ENCODE data around the gene RGS11.

RGS11 gene

DNA sequence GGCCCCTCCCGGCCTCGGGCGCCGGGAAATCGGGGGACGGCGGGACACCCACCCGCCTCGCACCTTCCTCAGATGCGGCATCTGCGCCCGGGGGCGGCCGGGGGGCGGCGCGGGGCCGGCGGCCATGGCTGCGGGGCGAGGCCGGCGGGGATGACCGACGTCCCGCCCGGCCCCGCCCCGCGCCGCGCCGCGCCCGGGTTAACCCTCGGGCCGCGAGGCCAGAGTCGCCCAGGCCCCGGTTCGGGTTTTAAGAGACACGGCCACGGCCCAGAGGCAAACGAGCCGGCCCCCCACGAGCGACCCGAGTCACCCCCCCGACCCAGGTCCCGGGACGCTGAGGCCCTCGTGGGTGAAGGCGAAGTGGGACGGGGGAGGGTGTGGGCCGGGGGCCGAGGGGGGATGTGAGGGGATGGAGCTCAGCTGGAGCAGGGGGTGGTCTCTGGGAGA, at the start of gene RGS11:
Gene RGS11, minus strand, starts transcription at position 159 of the 447 bp plus-strand sequence. Its CDS starts 33 bp downstream, at position 126.
- no peak for DNase-seq

- DNase-seq, result no peak
Measured at GRCh38 chr16:324451-325334, 48.9 kb upstream of the RGS11 start.

GRCh38 chr16:324201-324450, 48.4 kb upstream of the RGS11 start:
- no peak for DNase-seq

- no peak for DNase-seq
Measured at GRCh38 chr16:322476-323143, 46.9 kb upstream of the RGS11 start.

- no peak for DNase-seq
Measured at GRCh38 chr16:321532-321931, 45.8 kb upstream of the RGS11 start.

DNA sequence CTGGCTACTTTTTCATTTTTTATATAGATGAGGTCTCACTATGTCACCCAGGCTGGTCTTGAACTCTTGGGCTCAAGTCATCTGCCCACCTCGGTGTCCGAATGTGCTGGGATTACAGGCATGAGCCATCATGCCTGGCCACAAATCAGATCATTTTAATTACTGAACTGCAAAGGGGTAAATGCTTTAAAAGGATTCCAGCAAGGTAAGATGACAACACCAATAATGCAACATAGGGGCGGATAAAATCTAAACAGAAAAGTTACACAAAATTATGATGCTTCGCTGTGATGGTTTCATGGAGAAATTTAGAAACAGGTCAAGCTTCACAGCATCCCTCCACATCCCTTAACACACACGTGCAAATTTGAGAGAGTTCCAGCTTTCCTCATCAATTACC, 44.5 kb upstream of the RGS11 start:
- DNase-seq, result no peak

- no peak for DNase-seq
Measured at GRCh38 chr16:318628-319027, 42.9 kb upstream of the RGS11 start.

DNA sequence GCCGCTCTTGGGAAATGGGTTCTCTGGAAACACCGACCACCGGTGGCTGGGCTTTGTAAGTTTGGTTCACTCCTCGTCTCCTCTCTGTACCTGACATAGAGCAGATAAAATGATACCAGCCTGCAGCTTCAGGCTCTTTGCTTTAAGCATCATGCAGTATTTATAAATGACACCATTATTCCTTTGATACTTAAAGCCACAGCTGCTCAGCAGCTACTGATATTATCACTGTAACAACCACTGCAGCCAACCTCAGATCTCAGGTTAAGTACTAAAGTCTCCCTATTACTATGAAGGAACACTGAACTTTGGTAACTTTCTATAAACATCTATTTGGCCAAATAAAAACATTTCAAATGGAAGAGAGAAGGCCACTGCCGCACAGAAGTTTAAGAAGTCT, 41.8 kb upstream of the RGS11 start:
- DNase-seq, result no peak

DNA sequence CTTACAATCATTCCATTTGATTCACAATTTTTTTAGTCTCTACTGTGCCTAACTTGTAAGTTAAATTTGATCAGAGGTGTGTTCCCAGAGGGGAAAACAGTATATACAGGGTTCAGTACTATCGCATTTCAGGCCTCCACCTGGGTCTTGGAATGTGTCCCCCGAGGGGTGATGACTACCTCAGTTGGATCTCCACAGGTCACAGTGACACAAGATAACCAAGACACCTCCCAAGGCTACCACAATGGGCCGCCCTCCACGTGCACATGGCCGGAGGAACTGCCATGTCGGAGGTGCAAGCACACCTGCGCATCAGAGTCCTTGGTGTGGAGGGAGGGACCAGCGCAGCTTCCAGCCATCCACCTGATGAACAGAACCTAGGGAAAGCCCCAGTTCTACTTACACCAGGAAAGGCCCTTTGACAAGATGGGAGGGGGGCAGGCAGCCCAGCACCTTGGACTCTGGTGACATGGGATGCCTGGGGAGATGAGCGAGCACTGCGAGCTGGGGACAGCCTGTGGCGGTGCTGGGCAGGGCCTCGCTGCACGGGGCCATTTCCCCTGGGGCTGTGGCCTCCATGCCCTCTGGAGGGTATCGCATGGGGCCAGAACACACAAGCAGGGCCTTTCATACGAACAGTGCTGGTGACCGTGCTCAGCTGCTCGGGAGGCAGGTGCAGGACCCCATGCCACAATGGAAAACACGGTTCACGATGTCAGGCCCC, 41.2 kb upstream of the RGS11 start:
- no peak for DNase-seq

DNA sequence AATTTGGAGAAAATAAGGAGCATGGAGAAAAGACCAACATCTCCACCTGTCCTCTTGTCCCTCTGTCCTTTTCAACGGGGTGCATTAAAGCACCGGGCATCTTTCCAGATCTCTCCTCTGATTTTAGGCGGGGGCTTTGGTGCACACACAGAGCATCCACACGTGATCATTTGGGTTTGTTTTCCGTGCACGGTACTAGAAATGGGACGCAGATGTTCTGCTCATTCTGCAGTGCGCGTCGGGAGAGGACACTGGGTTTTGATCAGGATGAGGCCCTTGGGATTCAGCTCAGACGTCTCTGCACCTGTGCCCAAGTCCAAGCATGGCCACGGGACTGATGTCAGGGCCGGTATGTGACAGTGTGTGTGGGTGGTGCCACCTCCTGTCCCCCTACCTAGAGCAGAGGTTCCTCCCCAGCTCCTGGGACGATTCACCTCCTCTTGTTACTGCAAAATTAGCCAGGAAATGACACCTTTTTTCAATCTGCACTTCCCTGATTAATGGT, 39.1 kb upstream of the RGS11 start:
- peak; percentile 58 to 66 for DNase-seq

DNA sequence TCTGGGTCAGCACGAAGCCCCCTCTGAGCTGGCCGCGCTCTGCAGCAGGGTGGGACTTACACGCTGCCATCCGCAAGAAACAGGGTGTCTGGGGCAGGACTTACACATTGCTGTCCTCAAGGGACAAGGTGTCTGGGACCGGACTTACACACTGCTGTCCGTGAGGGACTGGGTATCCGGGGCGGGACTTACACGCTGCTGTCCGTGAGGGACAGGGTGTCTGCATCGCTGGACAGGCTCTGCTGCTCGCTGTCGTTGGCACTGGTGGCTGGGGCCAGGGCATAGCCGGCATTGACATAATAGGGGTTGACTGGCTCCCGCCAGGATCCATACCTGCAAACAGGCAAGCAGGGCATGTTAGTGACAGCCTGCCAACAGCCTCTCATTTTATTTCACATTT, 38.6 kb upstream of the RGS11 start:
- no peak for DNase-seq

GRCh38 chr16:311725-312124, 36.0 kb upstream of the RGS11 start:
- no peak for DNase-seq

DNA sequence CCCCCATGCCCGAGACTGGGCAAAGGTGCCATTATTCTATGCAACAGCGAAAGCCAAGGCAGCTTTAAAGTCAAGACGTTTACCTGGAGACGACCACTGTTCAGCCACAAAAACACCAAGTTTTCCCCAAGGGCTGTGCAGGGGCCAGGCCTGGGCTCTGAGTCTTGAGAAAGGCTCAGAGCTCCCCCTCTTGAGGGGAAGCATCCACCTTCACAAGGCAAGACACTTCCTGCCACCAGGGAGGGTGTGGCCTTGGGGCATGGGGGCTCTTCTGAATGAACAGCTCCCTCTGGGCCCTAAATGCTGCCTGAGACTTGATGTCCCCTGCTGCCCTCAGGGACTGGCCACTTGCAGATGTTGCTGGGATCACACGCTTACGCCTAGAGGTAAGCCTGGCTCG, 33.7 kb upstream of the RGS11 start:
- no peak for DNase-seq

DNA sequence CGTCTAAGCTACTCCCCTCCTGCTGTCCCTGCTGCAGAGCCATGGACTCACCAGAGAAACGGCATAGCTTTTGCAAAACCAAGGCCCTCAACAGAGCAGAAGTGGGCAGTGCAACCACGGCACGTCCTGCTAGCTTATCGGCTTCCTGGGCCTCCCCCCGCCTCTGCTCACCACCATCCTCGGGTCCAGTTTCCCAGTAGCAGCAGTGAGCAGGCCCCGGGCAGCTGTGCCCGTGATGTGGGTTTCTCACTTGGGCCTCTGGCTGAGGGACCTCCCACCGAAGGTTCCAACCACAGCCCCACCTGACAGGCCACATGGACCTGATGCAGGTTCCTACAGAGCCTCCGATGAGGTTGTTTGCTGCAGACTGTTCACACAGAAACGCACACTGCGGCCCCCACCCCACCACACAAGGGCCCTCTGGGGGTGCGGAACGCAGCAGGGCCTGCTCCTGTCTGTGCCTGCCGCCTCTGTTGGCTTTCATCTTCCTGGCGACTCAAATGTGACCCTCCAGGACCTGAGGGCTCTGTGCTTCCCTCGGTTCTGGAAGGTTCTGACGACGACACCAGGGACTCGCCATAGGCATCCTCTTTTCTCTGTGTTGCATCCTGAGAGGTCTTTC, 32.1 kb upstream of the RGS11 start:
- DNase-seq, result no peak

DNA sequence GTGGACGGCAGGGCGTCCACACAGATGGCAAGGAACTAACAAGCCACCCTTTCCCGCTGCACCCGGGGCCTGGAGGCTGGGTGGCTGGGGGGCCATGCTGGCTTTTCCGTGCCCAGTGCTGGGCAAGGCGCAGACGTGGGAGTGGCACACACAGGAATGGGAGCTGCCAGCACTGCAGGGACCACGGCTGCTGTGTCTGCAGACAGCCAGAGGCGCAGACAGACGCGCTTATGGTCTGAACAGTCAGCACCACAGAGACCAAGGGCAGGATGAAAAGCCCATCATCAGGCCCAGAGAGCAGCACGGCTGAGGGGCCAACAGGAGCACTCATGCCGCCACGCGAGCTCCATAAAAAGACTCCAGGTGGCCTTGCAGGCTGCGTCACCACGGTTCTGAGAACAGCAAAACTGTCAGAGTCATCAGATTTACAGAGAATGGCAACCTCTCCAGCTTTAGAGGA, 31.2 kb upstream of the RGS11 start:
- peak in 1 of 2 experiments; percentile 13 for DNase-seq

DNA sequence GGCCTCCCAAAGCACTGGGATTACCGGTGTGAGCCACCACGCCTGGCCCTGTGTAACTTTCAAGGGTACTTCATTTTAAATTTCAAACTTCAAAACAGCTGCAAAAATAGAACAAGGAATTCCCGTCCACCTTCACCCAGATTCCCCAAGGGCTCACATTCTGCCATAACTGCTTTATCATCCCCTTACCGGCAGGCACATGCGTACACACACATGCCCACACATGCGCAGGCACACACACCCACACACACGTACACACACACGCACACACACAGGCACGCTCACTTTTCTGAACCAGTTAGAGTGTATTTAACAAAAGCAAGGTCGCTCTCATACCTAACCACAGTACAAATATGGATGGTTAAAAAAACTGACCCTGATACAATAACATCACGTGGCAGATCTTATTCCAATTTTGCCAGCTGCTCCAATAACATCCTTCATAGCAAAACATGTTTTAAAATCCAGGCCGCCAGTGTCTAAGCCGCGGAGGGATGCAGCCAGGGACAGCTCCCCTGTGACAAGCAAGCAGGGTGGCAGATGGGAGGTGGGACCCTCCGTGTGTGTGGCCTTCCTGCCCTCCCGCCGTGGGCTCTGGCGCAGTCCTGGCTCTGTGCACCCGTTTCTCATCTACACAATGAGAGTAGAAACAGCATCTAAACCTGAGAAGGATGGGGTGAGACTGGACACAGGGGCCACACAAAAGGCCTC, 30.3 kb upstream of the RGS11 start:
- peak in 1 of 2 experiments; percentile 48 for DNase-seq

DNA sequence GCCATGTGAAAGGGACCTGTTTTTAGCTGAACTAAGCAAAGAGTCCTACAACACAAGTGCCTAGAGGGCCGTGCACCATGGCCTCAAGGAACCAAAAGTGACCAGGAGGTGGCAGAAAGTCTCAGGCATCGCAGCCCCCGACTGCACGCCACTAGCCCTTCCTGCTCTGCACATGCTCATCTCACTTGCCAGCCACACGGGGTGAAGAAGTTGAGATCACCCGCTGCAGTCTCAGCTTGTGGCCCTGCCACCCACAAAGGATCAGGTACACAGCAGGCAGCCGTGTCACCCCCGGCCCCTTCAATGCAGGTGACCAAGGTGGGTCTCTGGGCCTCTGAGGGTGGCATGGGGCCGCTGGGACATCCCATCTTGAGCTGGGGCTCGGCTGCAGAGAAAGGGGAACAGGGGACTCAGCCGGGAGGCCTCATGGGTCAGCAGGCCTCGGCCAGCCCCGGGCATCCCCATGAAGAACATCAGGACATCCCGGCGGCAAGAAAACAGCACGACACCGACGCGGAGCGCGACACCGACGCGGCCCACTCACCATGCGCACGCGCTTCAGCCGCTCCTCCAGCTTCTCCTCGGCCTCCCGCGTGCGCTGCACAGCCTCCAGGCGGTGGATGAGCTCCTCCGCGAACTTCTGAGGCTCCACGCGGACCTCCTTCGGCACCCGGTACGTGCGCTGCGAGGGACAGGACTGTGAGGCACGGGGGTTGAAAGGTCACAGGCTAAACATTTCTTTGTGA, 28.2 kb upstream of the RGS11 start:
- no peak for DNase-seq

DNA sequence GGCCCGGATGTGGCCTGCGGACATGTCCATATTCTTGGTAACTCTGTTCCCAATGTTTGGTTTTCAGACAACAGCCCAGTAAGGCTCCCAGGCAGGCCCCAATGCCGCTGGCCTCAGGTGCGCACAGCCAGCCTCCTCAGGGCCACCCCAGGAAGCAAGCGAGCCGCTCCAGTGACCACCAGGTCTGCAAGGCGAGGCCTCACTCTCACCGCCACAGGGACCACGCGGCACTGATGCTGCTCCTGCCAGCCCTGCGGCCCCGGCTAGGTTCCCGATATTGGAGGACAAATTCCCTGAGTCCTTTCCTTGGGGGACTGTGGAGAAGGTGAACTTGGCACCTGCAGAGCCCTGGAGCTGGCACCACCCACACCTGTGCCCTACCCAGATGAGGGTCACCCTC, 26.2 kb upstream of the RGS11 start:
- DNase-seq, result no peak

GRCh38 chr16:301235-301634, 25.5 kb upstream of the RGS11 start:
- no peak for DNase-seq

DNA sequence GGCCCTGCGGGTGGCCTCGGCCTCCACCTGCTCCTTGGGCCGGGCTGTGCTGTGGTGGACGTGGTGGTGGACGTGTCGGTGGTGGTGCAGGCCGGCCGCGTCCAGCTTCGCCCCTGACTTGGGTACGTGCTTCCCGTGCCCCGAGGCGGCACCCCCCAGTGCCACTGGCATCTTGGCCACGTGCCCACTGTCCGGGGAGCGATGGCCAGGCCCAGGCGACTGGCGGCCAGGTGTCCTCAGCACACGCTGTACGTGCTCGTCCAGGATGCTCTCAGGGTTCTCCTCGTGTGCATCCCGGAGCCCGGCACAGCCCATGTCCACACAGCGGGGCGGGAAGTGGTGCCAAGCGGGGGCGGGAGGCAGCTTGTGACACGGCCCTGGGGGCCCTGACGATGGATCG, 22.1 kb upstream of the RGS11 start:
- no peak for DNase-seq

DNA sequence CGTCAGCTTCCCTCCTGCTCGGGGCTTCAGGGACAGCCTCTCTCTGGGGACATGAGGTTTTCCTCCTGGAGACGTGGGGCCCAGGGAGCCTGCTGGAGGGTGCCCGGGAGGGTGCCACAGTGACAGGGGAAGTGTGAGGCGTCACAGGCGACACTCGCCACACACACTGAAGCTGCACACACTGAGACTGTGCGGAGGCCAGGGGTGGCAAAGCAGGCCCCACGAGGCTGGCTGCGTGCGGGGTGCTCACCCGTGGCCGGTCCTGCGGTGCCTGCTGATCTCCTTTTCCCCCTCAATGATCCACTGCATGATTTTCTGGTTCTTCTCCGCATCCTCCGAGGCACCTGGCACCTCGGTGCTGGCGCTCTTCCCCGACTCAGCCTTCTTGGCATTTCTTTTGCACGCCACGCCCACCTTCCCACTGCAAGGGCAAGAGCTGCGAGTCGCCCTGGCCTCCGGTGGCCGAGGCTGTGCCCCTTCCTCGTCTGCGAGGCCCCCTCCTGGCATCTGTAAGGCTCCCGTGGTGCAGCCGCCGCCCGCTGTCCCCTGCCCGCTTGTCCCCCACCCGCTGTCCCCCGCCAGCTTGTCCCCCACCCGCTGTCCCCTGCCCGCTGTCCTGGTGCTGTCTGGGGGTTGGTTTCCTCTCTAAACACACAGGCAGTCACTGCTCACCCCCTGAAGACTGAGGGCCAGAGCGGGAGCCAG, 21.2 kb upstream of the RGS11 start:
- no peak for DNase-seq
